Mesothelial cell of epicardium (in vitro differentiated cells): ENCODE results near the gene TAF8. TPM values are rescaled to one million over a fixed set of nuclear protein-coding genes. Genes with fewer than 3 reads are reported as not detected.

Experiments used
- DNase-seq, 2 experiments: peaks; one replicate each; pipeline ENCODE4 v3.0.0; 2021; ENCODE audit warnings: low spot score in 2 of 2; ENCODE audit not compliant: unreplicated experiment in 2 of 2
- H3K27ac Mint-ChIP-seq: 2 replicates; pipeline ENCODE4 v1.8.0; 2021; ENCODE audit warnings: mixed read lengths
- H3K27me3 Mint-ChIP-seq: 2 replicates; pipeline ENCODE4 v1.8.0; 2021; ENCODE audit warnings: low read depth, mixed read lengths
- H3K36me3 Mint-ChIP-seq: 2 replicates; pipeline ENCODE4 v1.8.0; 2021; ENCODE audit warnings: mixed read lengths
- H3K4me1 Mint-ChIP-seq: 2 replicates; pipeline ENCODE4 v1.8.0; 2021; ENCODE audit warnings: mixed read lengths
- H3K4me3 Mint-ChIP-seq: 2 replicates; pipeline ENCODE4 v1.8.0; 2021; ENCODE audit warnings: mild to moderate bottlenecking, moderate library complexity, mixed read lengths
- H3K9me3 Mint-ChIP-seq: 2 replicates; pipeline ENCODE4 v1.8.0; 2021; ENCODE audit warnings: mixed read lengths
- total RNA-seq: library from RNA; stranded (reverse); gene quantifications from 3 replicates; pipeline ENCODE4 v1.2.1, GENCODE V29; 2021
- TF ChIP-seq, protein P1 (sequence below): fragments of 200-600 bp; sonication (generic); IDR thresholded peaks from one replicate; pipeline ENCODE4 v1.5.0; 2021; ENCODE audit warnings: antibody characterized with exemption; ENCODE audit not compliant: unreplicated experiment

Gene TAF8
- total RNA-seq, 1 donor from 2014 or later = 38.9 TPM

DNA sequence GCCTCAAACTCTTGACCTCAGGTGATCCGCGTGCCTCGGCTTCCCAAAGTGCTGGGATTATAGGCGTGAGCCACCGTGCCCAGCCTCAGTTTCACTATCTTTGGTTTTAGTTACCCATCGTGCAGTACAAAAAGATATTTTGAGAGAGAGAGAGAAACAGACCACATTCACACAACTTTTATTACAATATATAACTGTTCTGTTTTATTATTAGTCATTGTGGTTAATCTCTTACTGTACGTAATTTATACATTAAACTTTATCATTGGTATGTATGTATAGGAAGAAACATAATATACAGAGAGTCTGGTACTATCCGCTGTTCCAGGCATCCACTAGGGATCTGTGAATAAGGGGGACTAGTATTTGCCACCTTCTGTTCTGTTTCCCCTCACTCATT lies 29.4 kb upstream of the TAF8 start:
- Mint-ChIP-seq H3K9me3 (no peaks in the 10 kb centered on the region), H3K4me3 (no peak overlapping the region), H3K27me3 (no peaks in the 10 kb centered on the region), H3K36me3 (no peaks in the 10 kb centered on the region), H3K4me1 (peaks cover 6% of the 10 kb centered on the region), H3K27ac (no peak overlapping the region)
- DNase-seq = no peak
- TF ChIP-seq, protein P1, sequence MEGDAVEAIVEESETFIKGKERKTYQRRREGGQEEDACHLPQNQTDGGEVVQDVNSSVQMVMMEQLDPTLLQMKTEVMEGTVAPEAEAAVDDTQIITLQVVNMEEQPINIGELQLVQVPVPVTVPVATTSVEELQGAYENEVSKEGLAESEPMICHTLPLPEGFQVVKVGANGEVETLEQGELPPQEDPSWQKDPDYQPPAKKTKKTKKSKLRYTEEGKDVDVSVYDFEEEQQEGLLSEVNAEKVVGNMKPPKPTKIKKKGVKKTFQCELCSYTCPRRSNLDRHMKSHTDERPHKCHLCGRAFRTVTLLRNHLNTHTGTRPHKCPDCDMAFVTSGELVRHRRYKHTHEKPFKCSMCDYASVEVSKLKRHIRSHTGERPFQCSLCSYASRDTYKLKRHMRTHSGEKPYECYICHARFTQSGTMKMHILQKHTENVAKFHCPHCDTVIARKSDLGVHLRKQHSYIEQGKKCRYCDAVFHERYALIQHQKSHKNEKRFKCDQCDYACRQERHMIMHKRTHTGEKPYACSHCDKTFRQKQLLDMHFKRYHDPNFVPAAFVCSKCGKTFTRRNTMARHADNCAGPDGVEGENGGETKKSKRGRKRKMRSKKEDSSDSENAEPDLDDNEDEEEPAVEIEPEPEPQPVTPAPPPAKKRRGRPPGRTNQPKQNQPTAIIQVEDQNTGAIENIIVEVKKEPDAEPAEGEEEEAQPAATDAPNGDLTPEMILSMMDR = no peak

DNA sequence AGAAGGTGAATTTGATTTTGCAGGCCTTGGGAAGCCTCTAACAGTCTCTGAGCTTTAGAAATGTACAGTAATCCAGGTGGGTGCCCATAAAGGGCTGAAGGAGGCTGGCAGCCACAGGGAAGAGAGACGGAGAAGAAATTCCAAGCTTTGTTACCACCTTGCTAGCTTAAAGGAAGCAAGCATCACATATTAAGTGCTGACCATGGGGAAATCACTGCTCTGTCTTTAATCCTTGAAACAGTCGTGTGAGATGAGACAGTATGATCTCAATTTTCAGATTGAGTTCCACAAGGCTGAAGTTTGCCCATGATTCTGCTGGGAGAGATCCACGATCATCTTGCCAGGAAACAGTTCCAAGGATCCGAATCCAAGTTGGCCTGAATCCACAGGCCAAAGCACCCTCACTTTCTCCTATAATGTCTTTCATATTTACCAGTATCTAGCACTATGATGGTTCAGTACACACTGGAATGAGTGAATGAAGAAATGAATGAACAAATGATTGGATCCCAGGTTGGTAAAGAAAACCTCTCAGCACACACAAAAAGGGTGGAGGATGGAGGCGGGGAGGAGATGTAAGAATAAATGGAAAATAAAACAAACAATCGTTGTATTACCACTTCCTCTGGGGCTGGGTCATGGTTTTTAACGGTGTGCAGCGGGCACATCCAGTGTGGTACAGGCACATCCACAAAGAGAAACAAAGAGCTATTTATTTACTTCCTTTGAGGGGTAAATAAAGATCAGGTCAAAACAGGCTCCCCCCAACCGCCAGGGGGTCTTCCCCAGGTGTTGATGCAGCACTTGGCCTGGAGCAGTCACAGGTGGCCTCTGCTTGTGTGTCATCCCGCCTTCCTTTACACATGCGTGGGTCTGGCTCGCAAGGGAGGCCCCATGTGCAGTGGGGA lies 28.2 kb upstream of the TAF8 start:
- Mint-ChIP-seq H3K9me3 (no peaks in the 10 kb centered on the region), H3K36me3 (no peaks in the 10 kb centered on the region), H3K27ac (no peak overlapping the region), H3K4me3 (no peak overlapping the region), H3K4me1 (peaks cover 5% of the 10 kb centered on the region), H3K27me3 (no peaks in the 10 kb centered on the region)
- no peak for DNase-seq
- TF ChIP-seq, protein P1 = no peak

DNA sequence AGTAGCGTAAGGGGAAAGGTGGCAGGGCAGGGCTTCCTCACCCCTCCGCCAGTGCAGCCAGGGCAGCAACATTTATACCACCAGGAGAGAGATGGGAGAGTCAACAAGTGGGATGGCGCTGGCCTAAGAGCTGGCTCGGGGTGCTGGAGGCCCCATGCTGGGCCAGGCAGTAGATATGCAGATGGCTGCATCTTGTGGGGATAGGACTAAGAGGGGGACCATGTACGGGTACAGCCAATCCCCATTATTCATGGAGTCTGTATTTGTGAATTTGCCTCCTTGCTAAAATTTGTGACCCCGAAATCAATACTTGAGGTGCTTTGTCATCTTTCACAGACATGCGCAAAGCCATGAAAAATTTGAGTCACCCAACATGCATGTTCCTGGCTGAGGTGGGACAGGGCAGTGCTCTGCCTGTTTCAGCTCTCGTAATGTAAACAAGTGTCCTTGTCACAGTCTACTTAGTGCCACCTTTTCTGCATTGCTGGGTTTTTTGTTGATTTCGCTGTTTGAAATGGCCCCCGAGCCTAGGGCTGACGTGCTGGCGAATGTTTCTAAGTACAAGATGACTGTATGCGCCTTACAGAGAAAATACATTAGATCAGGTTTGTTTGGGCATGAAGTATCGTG lies 27.5 kb upstream of the TAF8 start:
- no peaks in the 10 kb centered on the region for H3K9me3 Mint-ChIP-seq
- no peaks in the 10 kb centered on the region for H3K27me3 Mint-ChIP-seq

DNA sequence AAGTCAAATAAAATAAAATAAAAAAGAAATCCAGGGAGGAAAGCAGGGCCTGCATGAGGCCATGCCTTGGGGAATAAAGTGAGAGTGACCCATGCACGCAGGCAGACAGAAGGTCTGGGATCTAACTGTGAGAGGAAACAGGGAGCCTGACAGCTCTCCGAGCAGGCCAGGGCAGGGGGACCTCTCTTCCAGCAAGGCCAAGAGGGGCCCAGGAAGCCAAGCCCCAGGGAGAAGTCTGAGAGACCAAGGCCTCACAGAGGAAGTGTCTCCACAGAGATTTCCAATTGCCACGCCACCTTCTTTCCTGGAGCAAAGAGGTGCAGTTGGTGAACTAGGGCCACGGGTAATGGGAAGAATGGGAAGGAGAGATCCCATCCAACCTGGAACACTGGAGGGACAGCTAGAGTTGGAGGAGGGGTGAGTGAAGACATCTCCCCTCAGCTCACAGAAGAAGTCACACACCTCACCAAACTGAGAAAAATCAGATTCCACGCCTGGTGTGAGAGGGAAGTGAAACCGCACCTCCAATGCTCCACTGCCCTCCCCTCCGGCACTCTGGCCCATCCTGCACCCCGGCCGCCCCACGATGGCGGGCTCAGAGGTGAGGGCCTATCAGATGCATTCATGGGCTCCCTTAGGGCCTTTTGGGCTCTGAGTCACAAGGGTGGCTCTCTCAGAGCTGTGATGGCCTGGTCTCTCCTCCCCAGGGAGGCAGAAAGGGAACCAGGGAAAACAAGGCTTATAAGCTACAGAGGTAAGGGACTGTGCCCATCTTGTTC lies 25.1 kb upstream of the TAF8 start:
- Mint-ChIP-seq H3K27ac (no peak overlapping the region), H3K4me1 (peaks cover 6% of the 10 kb centered on the region)

More for the DNA sequence above, 27.5 kb upstream of the TAF8 start:
- Mint-ChIP-seq H3K36me3 (no peaks in the 10 kb centered on the region), H3K27ac (no peak overlapping the region), H3K4me1 (no peaks in the 10 kb centered on the region), H3K4me3 (no peak overlapping the region)
- DNase-seq = no peak
- TF ChIP-seq, protein P1 = no peak

DNA sequence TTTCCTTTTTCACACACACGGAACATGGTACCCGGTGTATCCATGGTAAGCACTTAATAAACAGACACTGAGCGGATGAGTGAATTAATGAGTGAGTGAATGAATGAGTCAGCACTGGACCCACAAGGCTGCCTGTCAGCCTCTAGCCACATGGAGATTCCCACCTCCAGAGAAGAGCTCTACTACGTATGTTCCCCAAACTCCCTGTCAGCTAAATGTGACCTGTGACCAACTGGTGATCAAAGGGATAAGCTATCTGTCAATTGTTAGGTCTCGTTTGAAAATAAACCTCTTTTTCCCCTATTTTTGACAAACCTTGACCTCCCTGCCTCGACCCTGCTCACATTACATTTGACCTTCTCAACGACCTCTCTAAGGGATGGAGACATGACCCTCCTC lies 24.5 kb upstream of the TAF8 start:
- no peak for DNase-seq
- no peaks in the 10 kb centered on the region for H3K27me3 Mint-ChIP-seq
- H3K36me3 Mint-ChIP-seq = peaks cover 2% of the 10 kb centered on the region
- no peaks in the 10 kb centered on the region for H3K9me3 Mint-ChIP-seq
- H3K4me3 Mint-ChIP-seq = no peak overlapping the region
- H3K27ac Mint-ChIP-seq = no peak overlapping the region
- TF ChIP-seq, protein P1 = no peak
- H3K4me1 Mint-ChIP-seq = peaks cover 12% of the 10 kb centered on the region

More for the DNA sequence above, 25.1 kb upstream of the TAF8 start:
- Mint-ChIP-seq H3K9me3 (no peaks in the 10 kb centered on the region), H3K27me3 (no peaks in the 10 kb centered on the region), H3K36me3 (peaks cover 2% of the 10 kb centered on the region), H3K4me3 (no peak overlapping the region)
- TF ChIP-seq, protein P1 = no peak
- no peak for DNase-seq
